ENCODE data around the gene GRIA1.

GRCh38 chr5:153534102-153534501 is 43.6 kb downstream of the GRIA1 start:
- TF ChIP-seq CTCF (IDR thresholded peaks at IDR 0.05; ENCODE audit: low read depth, low read length) (no peak), EZH2phosphoT487 (IDR thresholded peaks at IDR 0.05; ENCODE audit: low read depth) (no peak)
